Activated naive CD4-positive, alpha-beta T cell treated with anti-CD3 and anti-CD28 coated beads for 36 hours (primary cell): ENCODE data around the gene ENTPD8. TPM values are rescaled to one million over a fixed set of nuclear protein-coding genes. Genes with fewer than 3 reads are reported as not detected.

ENCODE experiments used
- microRNA-seq: library from miRNA; unstranded; fragments of <30 nt; microRNA quantifications from one replicate; pipeline ENCODE4 v1.2.0, GENCODE V29; 2022; ENCODE audit warnings: borderline microRNAs expressed, borderline replicate concordance
- total RNA-seq, 2 experiments: library from RNA; stranded (reverse); gene quantifications; one replicate each; pipeline ENCODE4 v1.2.3, GENCODE V29; 2021

The ENTPD8 gene
- total RNA-seq, 2 experiments from 2014 or later: not detected

Small RNAs within 50 kb of the gene (microRNA-seq; reads per million reads assigned to microRNA genes)
- gene MIR7114: 4.4 reads per million

Other genes with a start within 250 kb of the ENTPD8 start
- 1 to 10 TPM; 2.1 to 2.6 TPM for gene TPRN, start 240.6 kb downstream of the ENTPD8 start, total RNA-seq
- 10 to 100 TPM; 21.8 to 23.2 TPM for gene TMEM203, start 235.7 kb downstream of the ENTPD8 start, total RNA-seq
- gene NDOR1, start 235.7 kb downstream of the ENTPD8 start, total RNA-seq: 10 to 100 TPM; 25.3 to 26.1 TPM
- gene RNF208, start 219.1 kb downstream of the ENTPD8 start, total RNA-seq: 1 to 10 TPM; 4.9 to 5.0 TPM
- gene CYSRT1, start 216.2 kb downstream of the ENTPD8 start, total RNA-seq: under 1 TPM; 0.17 to 0.26 TPM
- not detected for gene RNF224, start 213.9 kb downstream of the ENTPD8 start, total RNA-seq
- not detected for gene SLC34A3, start 210.5 kb downstream of the ENTPD8 start, total RNA-seq
- gene TUBB4B, start 200.1 kb downstream of the ENTPD8 start, total RNA-seq: 100 to 1,000 TPM; 193 to 196 TPM
- not detected for gene STPG3, start 190.1 kb downstream of the ENTPD8 start, total RNA-seq
- gene NELFB, start 186.0 kb downstream of the ENTPD8 start, total RNA-seq: 10 to 100 TPM; 47.0 to 47.1 TPM
- 1 to 10 TPM in 1 of 2 experiments, under 1 TPM in 1; 0.93 to 1.1 TPM for gene TOR4A, start 163.6 kb downstream of the ENTPD8 start, total RNA-seq
- gene NRARP, start 139.1 kb downstream of the ENTPD8 start, total RNA-seq: 1 to 10 TPM; 1.8 to 2.2 TPM
- 10 to 100 TPM; 11.2 to 12.7 TPM for gene EXD3, start 18.2 kb downstream of the ENTPD8 start, total RNA-seq
- 1 to 10 TPM; 1.0 to 1.2 TPM for gene NOXA1, start 18.0 kb downstream of the ENTPD8 start, total RNA-seq
- 10 to 100 TPM; 33.2 to 35.7 TPM for gene NSMF, start 18.0 kb upstream of the ENTPD8 start, total RNA-seq
- 1 to 10 TPM; 2.8 to 3.1 TPM for gene PNPLA7, start 109.0 kb upstream of the ENTPD8 start, total RNA-seq
- 10 to 100 TPM; 39.3 to 41.0 TPM for gene MRPL41, start 110.5 kb upstream of the ENTPD8 start, total RNA-seq
- 10 to 100 TPM; 32.4 to 36.6 TPM for gene DPH7, start 137.6 kb upstream of the ENTPD8 start, total RNA-seq
- 10 to 100 TPM; 50.9 to 52.5 TPM for gene ZMYND19, start 149.2 kb upstream of the ENTPD8 start, total RNA-seq
- 10 to 100 TPM; 19.1 to 21.4 TPM for gene ARRDC1, start 164.3 kb upstream of the ENTPD8 start, total RNA-seq
- gene EHMT1, start 177.6 kb upstream of the ENTPD8 start, total RNA-seq: 10 to 100 TPM; 57.9 to 59.0 TPM